Gastroesophageal sphincter (tissue), 4 donors: ENCODE data around the gene PANX2. TPM values are rescaled to one million over a fixed set of nuclear protein-coding genes. Genes with fewer than 3 reads are reported as not detected.

ENCODE experiments used
- ATAC-seq: fragments of 150-250 bp; one replicate; pipeline ENCODE4 v1.9.1; 2016; ENCODE audit warnings: mild to moderate bottlenecking, moderate library complexity
- H3K27ac ChIP-seq, 4 donors: fragments of 200-600 bp; sonication (generic) in 3 of 4; 1 replicate in 3 of 4; 2 replicates in 1 of 4; pipeline ENCODE4 v1.5.1; 2016 to 2019
- H3K27me3 ChIP-seq: fragments of 200-600 bp; sonication (generic); one replicate; pipeline ENCODE4 v1.5.1; 2019
- H3K36me3 ChIP-seq, 2 donors: fragments of 200-600 bp; sonication (generic); one replicate each; pipeline ENCODE4 v1.5.1; 2019; ENCODE audit warnings: control low read depth in 1 of 2
- H3K4me1 ChIP-seq, 3 donors: fragments of 200-600 bp; sonication (generic); 1 replicate in 2 of 3; 2 replicates in 1 of 3; pipeline ENCODE4 v1.5.1; 2016 to 2019; ENCODE audit warnings: control low read depth in 2 of 3
- H3K4me3 ChIP-seq, 2 donors: fragments of 200-600 bp; sonication (generic); one replicate each; pipeline ENCODE4 v1.5.1; 2019; ENCODE audit warnings: mild to moderate bottlenecking in 1 of 2, moderate library complexity in 1 of 2
- H3K9me3 ChIP-seq, 3 donors: fragments of 200-600 bp; sonication (generic); one replicate each; pipeline ENCODE4 v1.5.1; 2017 to 2019; ENCODE audit warnings: control low read depth in 2 of 3
- CTCF ChIP-seq, 4 experiments: fragments of 200-600 bp in 2 of 4; fragments of 450-650 bp in 2 of 4; sonication (generic) in 1 of 4; IDR thresholded peaks; one replicate each; pipeline ENCODE4 v1.5.1; 2017 to 2019; ENCODE audit warnings: antibody characterized with exemption in 4 of 4, mild to moderate bottlenecking in 2 of 4, moderate library complexity in 2 of 4
- EP300 ChIP-seq: sonication (generic); formaldehyde crosslinking; IDR thresholded peaks from one replicate; pipeline ENCODE4 v1.6.1; 2017; ENCODE audit warnings: antibody characterized with exemption, mild to moderate bottlenecking
- POLR2A ChIP-seq, 2 donors: fragments of 450-650 bp; IDR thresholded peaks; one replicate each; pipeline ENCODE4 v1.6.1; 2017; ENCODE audit warnings: antibody characterized with exemption in 2 of 2, mild to moderate bottlenecking in 2 of 2, moderate library complexity in 1 of 2
- POLR2AphosphoS5 ChIP-seq: sonication (generic); formaldehyde crosslinking; IDR thresholded peaks from one replicate; pipeline ENCODE4 v1.6.1; 2017; ENCODE audit warnings: antibody characterized with exemption
- WGBS, 2 donors: methylation state at CpG; one replicate each; pipeline ENCODE4 v1.1.5; 2018; ENCODE audit warnings: low coverage in 1 of 2; 5-methylcytosine and 5-hydroxymethylcytosine counted together
- total RNA-seq, 4 donors: library from RNA; depleted of rRNA; stranded (reverse); fragments of >200 nt; gene quantifications; one replicate each; pipeline ENCODE4 v1.1.0, GENCODE V29; 2016

Gene PANX2, protein sequence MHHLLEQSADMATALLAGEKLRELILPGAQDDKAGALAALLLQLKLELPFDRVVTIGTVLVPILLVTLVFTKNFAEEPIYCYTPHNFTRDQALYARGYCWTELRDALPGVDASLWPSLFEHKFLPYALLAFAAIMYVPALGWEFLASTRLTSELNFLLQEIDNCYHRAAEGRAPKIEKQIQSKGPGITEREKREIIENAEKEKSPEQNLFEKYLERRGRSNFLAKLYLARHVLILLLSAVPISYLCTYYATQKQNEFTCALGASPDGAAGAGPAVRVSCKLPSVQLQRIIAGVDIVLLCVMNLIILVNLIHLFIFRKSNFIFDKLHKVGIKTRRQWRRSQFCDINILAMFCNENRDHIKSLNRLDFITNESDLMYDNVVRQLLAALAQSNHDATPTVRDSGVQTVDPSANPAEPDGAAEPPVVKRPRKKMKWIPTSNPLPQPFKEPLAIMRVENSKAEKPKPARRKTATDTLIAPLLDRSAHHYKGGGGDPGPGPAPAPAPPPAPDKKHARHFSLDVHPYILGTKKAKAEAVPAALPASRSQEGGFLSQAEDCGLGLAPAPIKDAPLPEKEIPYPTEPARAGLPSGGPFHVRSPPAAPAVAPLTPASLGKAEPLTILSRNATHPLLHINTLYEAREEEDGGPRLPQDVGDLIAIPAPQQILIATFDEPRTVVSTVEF
- total RNA-seq: under 1 TPM in 2 of 4 donors, not detected in 2; 0.13 to 0.46 TPM

- WGBS, 2 donors: no CpG with 5 or more reads among the region's 105 CpGs
- peaks cover 72% of the 10 kb centered on the region for H3K27me3 ChIP-seq
- no peak for TF ChIP-seq EP300
These were observed at the start of gene PANX2 for GRCh38 chr22:50170453-50171318. Gene PANX2, plus strand, starts transcription at chr22:50170731. Its CDS starts 0 bp downstream, at chr22:50170731.

GRCh38 chr22:50121202-50121740 is 49.3 kb upstream of the PANX2 start:
- no peak overlapping the region for H3K27ac ChIP-seq
- ATAC-seq: no peak
- peaks cover 20% of the 10 kb centered on the region for H3K27me3 ChIP-seq
- 60% methylated on average over 5 of the region's 11 CpGs; no CpG with 5 or more reads in 1 of the 2 donors for WGBS, 2 donors
- no peak for TF ChIP-seq EP300
- no peak for TF ChIP-seq CTCF (IDR thresholded peaks at IDR 0.05)
- no peak for TF ChIP-seq POLR2AphosphoS5
- no peak for TF ChIP-seq POLR2A (IDR thresholded peaks at IDR 0.05)
- peaks cover 0 to 21% (median 0%) of the 10 kb centered on the region in 3 donors for H3K9me3 ChIP-seq
- no peaks in the 10 kb centered on the region for H3K36me3 ChIP-seq
- no peaks in the 10 kb centered on the region for H3K4me1 ChIP-seq
- no peak overlapping the region for H3K4me3 ChIP-seq

More at GRCh38 chr22:50170453-50171318, at the start of gene PANX2:
- ATAC-seq: no peak
- Histone ChIP-seq H3K4me3 (peak within 1 kb of the TSS; percentile 11 to 58), H3K9me3 (no peaks in the 10 kb centered on the region), H3K36me3 (no peaks in the 10 kb centered on the region), H3K4me1 (peaks cover 0 to 19% (median 4%) of the 10 kb centered on the region in 3 donors), H3K27ac (no peak within 1 kb of the TSS)

GRCh38 chr22:50123119-50123518 is 47.4 kb upstream of the PANX2 start:
- H3K36me3 ChIP-seq: no peaks in the 10 kb centered on the region
- peaks cover 17% of the 10 kb centered on the region for H3K27me3 ChIP-seq
- no peak overlapping the region for H3K4me3 ChIP-seq
- no peaks in the 10 kb centered on the region for H3K4me1 ChIP-seq
- no peak overlapping the region for H3K27ac ChIP-seq
- ATAC-seq: no peak
- peaks cover 0 to 21% (median 0%) of the 10 kb centered on the region in 3 donors for H3K9me3 ChIP-seq
- TF ChIP-seq POLR2A (IDR thresholded peaks at IDR 0.05) (no peak), POLR2AphosphoS5 (no peak), CTCF (IDR thresholded peaks at IDR 0.05) (no peak), EP300 (no peak)
- WGBS, 2 donors: 70 to 87% methylated on average over 4 of the region's 4 CpGs

GRCh38 chr22:50125029-50125428 is 45.5 kb upstream of the PANX2 start:
- H3K36me3 ChIP-seq: no peaks in the 10 kb centered on the region
- ATAC-seq: no peak
- H3K4me3 ChIP-seq: no peak overlapping the region
- H3K27me3 ChIP-seq: peaks cover 13% of the 10 kb centered on the region
- peaks cover 0 to 21% (median 0%) of the 10 kb centered on the region in 3 donors for H3K9me3 ChIP-seq
- TF ChIP-seq POLR2A (IDR thresholded peaks at IDR 0.05) (no peak), EP300 (no peak), CTCF (IDR thresholded peaks at IDR 0.05) (no peak), POLR2AphosphoS5 (no peak)
- no peak overlapping the region for H3K27ac ChIP-seq
- WGBS, 2 donors: 83% methylated on average over 1 of the region's 9 CpGs; no CpG with 5 or more reads in 1 of the 2 donors
- H3K4me1 ChIP-seq: no peaks in the 10 kb centered on the region
